GM12878 (cell line): ENCODE measurements around the gene AKAP13. TPM values are rescaled to one million over a fixed set of nuclear protein-coding genes. Genes with fewer than 3 reads are reported as not detected.

Source experiments
- ASH2L ChIP-seq: fragments of 300-600, 200-600 bp; sonication (generic); IDR thresholded peaks from 2 replicates; pipeline ENCODE4 v1.6.1; 2017; ENCODE audit warnings: low read depth, mild to moderate bottlenecking, borderline replicate concordance
- BHLHE40 ChIP-seq, 2 experiments: fragments of 450-650 bp in 1 of 2; IDR thresholded peaks; 2 replicates each; pipeline ENCODE4 v1.6.1; 2011 to 2017; ENCODE audit warnings: low read depth in 2 of 2, borderline replicate concordance in 1 of 2, improper control_type of control experiment in 1 of 2, low read length in 1 of 2, mild to moderate bottlenecking in 1 of 2
- CHD1 ChIP-seq: IDR thresholded peaks from 2 replicates; pipeline ENCODE4 v1.6.1; 2012; ENCODE audit warnings: low read depth, low read length, improper control_type of control experiment
- DPF2 ChIP-seq: fragments of 450-650 bp; IDR thresholded peaks from 2 replicates; pipeline ENCODE4 v1.6.1; 2017; ENCODE audit warnings: mild to moderate bottlenecking
- FOXM1 ChIP-seq: IDR thresholded peaks from 2 replicates; pipeline ENCODE4 v1.6.1; 2012; ENCODE audit warnings: low read depth, mild to moderate bottlenecking, inconsistent platforms, low read length, moderate library complexity
- GABPA ChIP-seq: IDR thresholded peaks from 2 replicates; pipeline ENCODE4 v1.6.1; 2014; ENCODE audit warnings: antibody characterized with exemption, low read depth, mild to moderate bottlenecking, inconsistent platforms
- MYB ChIP-seq: fragments of 150-350 bp; IDR thresholded peaks from 2 replicates; pipeline ENCODE4 v1.6.1; 2014; ENCODE audit warnings: mild to moderate bottlenecking, low read depth, low read length, borderline replicate concordance
- NRF1 ChIP-seq: conservative IDR thresholded peaks from 2 replicates; pipeline ENCODE4 v1.6.1; 2011; ENCODE audit warnings: mild to moderate bottlenecking, low read depth, low read length, improper control_type of control experiment
- SREBF2 ChIP-seq: IDR thresholded peaks from 2 replicates; pipeline ENCODE4 v1.6.1; 2012; ENCODE audit warnings: mild to moderate bottlenecking, low read length
- polyA plus RNA-seq, 11 experiments: library from polyadenylated mRNA; depleted of rRNA in 4 of 11; unstranded in 6 of 11; stranded (reverse) in 5 of 11; fragments of >200 nt; fragmentation: Nextera tagmentation in 4 of 11; fragmentation: Illumina TruSeq in 1 of 11; extraction: Ambion mirVana in 4 of 11; extraction: Trizol in 1 of 11; gene quantifications; 1 replicate in 1 of 11; 2 replicates in 10 of 11; pipeline versions ENCODE4 v1.2.1 to v1.2.3, GENCODE V29; 2011 to 2016; ENCODE audit warnings: inconsistent platforms in 2 of 11, missing spikeins in 2 of 11, low read depth in 1 of 11
- total RNA-seq, 4 experiments: library from RNA; depleted of rRNA in 3 of 4; stranded (reverse); fragments of >200 nt in 3 of 4; fragmentation: Illumina TruSeq in 1 of 4; extraction: Trizol in 1 of 4; gene quantifications; 2 replicates each; pipeline versions ENCODE4 v1.2.1 to v1.2.3, GENCODE V29; 2013 to 2021
- TF ChIP-seq, protein P1 (sequence below): fragments of 450-650 bp; formaldehyde crosslinking; IDR thresholded peaks from 2 replicates; pipeline ENCODE4 v1.4.0; 2022; ENCODE audit warnings: mild to moderate bottlenecking, moderate library complexity

The AKAP13 gene
- total and polyA plus RNA-seq, 10 of the 15 experiments (the other 5 are each of a cell fraction or from before 2014, with no cell fraction given), result 14.4 to 74.9 (median 55.1) TPM

DNA sequence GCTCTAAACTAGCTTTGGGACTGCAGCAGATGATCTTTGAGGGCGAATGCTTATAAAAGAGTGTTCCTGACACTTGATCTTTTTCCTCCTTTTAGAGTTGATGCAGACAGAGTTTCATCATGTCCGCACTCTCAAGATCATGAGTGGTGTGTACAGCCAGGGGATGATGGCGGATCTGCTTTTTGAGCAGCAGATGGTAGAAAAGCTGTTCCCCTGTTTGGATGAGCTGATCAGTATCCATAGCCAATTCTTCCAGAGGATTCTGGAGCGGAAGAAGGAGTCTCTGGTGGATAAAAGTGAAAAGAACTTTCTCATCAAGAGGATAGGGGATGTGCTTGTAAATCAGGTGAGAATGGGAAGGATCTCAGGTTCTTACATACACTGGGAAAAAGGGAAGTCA, 338.6 kb downstream of the AKAP13 start (continued):
- no peak for TF ChIP-seq ASH2L
- TF ChIP-seq DPF2, result no peak
- no peak for TF ChIP-seq FOXM1
- TF ChIP-seq BHLHE40 (IDR thresholded peaks at IDR 0.05; ENCODE audit: borderline replicate concordance in 1 of 2, low read depth in 2 of 2, low read length in 1 of 2), result no peak
- TF ChIP-seq SREBF2, result no peak
- no peak for TF ChIP-seq MYB
- TF ChIP-seq NRF1, result no peak
- TF ChIP-seq, protein P1, sequence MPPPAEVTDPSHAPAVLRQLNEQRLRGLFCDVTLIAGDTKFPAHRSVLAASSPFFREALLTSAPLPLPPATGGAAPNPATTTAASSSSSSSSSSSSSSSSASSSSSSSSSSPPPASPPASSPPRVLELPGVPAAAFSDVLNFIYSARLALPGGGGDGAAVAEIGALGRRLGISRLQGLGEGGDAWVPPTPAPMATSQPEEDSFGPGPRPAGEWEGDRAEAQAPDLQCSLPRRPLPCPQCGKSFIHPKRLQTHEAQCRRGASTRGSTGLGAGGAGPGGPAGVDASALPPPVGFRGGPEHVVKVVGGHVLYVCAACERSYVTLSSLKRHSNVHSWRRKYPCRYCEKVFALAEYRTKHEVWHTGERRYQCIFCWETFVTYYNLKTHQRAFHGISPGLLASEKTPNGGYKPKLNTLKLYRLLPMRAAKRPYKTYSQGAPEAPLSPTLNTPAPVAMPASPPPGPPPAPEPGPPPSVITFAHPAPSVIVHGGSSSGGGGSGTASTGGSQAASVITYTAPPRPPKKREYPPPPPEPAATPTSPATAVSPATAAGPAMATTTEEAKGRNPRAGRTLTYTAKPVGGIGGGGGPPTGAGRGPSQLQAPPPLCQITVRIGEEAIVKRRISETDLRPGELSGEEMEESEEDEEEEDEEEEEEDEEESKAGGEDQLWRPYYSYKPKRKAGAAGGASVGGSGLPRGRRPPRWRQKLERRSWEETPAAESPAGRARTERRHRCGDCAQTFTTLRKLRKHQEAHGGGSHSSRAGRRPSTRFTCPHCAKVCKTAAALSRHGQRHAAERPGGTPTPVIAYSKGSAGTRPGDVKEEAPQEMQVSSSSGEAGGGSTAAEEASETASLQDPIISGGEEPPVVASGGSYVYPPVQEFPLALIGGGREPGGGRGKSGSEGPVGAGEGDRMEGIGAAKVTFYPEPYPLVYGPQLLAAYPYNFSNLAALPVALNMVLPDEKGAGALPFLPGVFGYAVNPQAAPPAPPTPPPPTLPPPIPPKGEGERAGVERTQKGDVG (CRISPR knock-in tag), result no peak
- no peak for TF ChIP-seq GABPA
- no peak for TF ChIP-seq CHD1
